ENCODE data around the gene KLK5.
A peak's percentile ranks its signal among the peaks of the same experiment; 100 is the strongest.

KLK5 gene

GRCh38 chr19:50968716-50969412, 16.0 kb upstream of the KLK5 start:
- no peak for DNase-seq

- DNase-seq: no peak
These were observed 15.3 kb upstream of the KLK5 start for GRCh38 chr19:50967929-50968715.

GRCh38 chr19:50964266-50964665, 11.4 kb upstream of the KLK5 start:
- DNase-seq: no peak

- no peak for DNase-seq
These were observed 10.5 kb upstream of the KLK5 start for GRCh38 chr19:50963381-50963780.

GRCh38 chr19:50962245-50962644, 9.4 kb upstream of the KLK5 start:
- DNase-seq: no peak

GRCh38 chr19:50959731-50960500, 7.1 kb upstream of the KLK5 start:
- DNase-seq: no peak

- no peak for DNase-seq
These were observed 4.7 kb upstream of the KLK5 start for GRCh38 chr19:50957587-50957986.

- DNase-seq: no peak
These were observed 3.0 kb downstream of the KLK5 start for GRCh38 chr19:50949861-50950260.

GRCh38 chr19:50947123-50947522, 5.7 kb downstream of the KLK5 start:
- DNase-seq: no peak

- no peak for DNase-seq
These were observed 8.0 kb downstream of the KLK5 start for GRCh38 chr19:50944795-50945194.

- DNase-seq: no peak
These were observed 9.6 kb downstream of the KLK5 start for GRCh38 chr19:50943074-50943828.

- DNase-seq: no peak
These were observed 13.2 kb downstream of the KLK5 start for GRCh38 chr19:50939596-50939995.

- no peak for DNase-seq
These were observed 19.2 kb downstream of the KLK5 start for GRCh38 chr19:50933640-50934039.

- DNase-seq: no peak
These were observed 20.2 kb downstream of the KLK5 start for GRCh38 chr19:50932690-50933083.

GRCh38 chr19:50932018-50932689, 20.7 kb downstream of the KLK5 start:
- no peak for DNase-seq

GRCh38 chr19:50931023-50931422, 21.8 kb downstream of the KLK5 start:
- DNase-seq: no peak

GRCh38 chr19:50928831-50929230, 24.0 kb downstream of the KLK5 start:
- DNase-seq: no peak

- no peak for DNase-seq
These were observed 26.7 kb downstream of the KLK5 start for GRCh38 chr19:50926144-50926543.

- DNase-seq: no peak
These were observed 27.1 kb downstream of the KLK5 start for GRCh38 chr19:50925734-50926133.

GRCh38 chr19:50924586-50924985, 28.3 kb downstream of the KLK5 start:
- no peak for DNase-seq

- peak; percentile 70 for DNase-seq
These were observed 30.5 kb downstream of the KLK5 start for GRCh38 chr19:50922317-50922853.

Data from activated gamma-delta T cell treated with Interleukin-2 at 50 U/mL for 16 hours (primary cell).